ENCODE data around the gene MMP15.
"Not testable (repeated sequence)": the region's sequence is repeated elsewhere in the genome, so short reads cannot be mapped to it uniquely, and the experiment has no call there.

The MMP15 gene

GRCh38 chr16:58048494-58049231, 23.1 kb downstream of the MMP15 start:
- DNase-seq (ENCODE audit: low read depth in 1 of 2, low spot score in 1 of 2), result no peak

DNA sequence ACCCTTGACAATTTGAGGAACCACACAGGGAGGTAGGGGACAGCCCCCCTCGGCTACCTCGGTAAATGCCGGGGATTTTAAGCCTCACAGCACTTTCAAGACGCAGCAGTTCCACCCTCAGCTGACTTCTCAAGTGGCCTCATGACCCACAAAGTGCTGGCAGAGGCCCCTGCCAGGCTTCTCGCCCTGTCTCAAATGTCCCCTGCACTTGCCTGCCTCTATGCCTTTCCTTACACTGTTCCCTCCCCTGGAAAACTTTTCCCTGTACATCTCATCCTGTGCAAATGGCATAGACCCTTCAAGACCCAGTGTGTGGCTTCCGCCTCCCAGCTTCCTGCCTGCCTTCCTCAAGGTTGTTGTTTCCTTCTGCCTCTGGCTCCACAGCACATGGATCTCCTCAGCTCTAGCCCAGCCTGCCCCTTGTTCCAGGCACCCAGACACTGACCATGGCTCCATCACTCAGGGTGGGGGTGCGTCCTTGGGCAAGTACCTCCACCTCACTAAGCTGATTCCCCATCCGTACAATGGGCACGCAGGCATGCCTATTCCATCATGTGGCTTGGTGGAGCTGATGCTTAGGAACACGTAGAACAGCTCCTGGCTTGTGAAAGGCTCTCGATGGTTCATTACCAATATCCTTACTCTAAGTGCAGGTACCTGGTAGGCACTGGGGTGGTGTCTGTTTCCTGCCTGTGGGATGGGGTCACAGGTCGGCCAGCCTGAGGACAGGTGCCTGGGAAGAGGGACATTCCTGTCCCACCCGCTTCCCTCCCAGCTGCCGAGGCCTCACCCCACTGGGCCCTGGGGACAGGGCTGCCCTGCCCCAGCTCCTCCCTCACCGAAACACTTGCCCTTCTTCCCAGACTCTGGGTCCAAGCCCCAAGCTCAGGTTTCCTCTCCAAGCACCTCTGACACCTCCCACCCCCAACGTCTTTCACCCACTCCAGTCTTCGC, 24.0 kb downstream of the MMP15 start:
- DNase-seq (ENCODE audit: low read depth in 1 of 2, low spot score in 1 of 2), result no peak

DNA sequence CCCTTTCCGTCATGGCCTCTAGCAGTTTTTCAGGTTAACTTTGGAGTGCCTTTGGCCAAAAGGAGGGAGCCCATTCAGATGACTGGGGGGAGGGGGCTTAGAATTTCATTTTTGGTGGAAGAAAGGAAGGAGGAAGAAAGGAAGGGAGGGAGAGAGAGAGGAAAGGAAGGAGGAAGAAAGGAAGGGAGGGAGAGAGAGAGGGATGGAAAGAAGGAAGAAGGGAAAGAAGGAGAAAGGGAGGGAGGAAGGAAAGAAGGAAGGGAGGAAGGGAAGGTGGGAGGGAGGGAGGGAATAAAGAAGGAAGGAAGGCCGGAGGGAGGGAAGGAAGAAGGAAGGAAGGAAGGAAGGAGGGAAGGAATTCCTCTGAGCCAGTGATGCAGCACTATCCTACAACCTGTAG, 25.7 kb downstream of the MMP15 start:
- no peak for DNase-seq (ENCODE audit: low read depth in 1 of 2, low spot score in 1 of 2)

DNA sequence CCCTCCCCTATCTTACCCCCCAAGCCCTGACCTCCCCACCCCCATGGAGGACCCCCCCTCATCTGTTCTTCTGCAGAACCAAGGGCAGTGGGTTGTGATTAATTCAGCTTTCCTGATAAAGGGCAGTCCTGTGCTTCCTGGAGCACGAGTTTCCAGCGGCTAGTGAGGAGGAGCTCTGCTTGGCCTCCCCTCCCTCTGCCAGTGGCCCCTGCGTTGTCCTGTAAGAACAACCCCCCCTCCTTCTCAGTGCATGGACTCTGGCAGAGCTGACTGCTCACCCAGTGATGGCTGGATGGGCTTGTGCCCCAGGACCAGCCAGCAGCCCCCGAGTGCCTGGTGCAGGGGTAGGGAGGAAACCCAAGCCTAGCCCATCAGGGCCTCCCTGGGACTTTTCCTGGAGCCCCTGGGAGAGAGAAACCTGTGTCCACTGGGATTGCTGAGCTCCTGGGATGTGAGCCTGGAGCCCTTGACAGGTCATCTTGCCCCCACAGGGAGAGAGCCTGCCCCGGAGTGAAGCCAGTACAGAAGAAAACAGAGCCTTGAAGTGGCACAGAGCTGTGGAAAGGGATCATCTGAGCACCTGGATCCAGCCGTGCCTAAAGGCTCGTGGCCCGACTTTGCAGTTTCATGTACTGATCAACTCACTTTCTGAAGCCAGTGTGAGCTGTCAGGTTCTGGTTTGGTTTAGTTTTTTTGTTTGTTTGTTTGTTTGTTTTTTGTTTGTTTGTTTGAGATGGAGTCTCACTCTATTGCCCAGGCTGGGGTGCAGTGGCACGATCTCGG, 26.5 kb downstream of the MMP15 start:
- no peak for DNase-seq (ENCODE audit: low read depth in 1 of 2, low spot score in 1 of 2)

DNA sequence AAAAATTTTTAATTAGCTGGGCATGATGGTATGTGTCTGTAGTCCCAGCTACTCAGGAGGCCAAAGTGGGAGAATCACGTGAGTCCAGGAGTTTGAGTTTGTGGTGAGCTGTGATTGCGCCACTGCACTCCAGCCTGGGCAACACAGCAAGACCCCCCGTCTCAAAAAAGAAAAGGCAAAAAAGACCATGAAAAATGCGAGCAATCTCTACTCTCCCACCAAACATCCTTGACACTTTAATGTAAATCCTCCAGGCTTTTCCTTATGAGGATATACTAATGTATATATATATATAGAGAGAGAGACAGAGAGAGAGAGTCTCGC, 28.1 kb downstream of the MMP15 start:
- DNase-seq (ENCODE audit: low read depth in 1 of 2, low spot score in 1 of 2), result no peak

- DNase-seq (ENCODE audit: low read depth in 1 of 2, low spot score in 1 of 2), result no peak
Measured at GRCh38 chr16:58054289-58054688, 28.7 kb downstream of the MMP15 start.

DNA sequence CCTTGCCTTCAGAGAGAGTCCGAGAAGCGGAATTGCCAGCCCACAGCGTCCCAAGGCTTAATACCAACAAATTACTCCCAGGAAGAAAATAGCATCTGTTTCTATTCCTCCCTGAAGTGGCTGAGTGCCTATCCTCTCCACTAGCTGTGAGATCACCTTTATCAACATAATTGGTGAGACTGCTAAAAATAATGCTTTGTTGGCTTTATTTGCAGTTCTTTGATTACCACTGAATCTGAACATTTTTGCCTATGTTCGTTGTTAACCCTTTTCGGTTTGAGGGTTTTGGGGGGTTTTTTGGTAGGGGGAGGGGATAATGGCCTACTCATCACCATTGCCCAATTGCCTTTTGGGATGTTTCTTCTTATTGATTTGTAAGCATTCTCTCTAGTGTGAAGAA, 31.0 kb downstream of the MMP15 start:
- DNase-seq (ENCODE audit: low read depth in 1 of 2, low spot score in 1 of 2), result no peak

DNA sequence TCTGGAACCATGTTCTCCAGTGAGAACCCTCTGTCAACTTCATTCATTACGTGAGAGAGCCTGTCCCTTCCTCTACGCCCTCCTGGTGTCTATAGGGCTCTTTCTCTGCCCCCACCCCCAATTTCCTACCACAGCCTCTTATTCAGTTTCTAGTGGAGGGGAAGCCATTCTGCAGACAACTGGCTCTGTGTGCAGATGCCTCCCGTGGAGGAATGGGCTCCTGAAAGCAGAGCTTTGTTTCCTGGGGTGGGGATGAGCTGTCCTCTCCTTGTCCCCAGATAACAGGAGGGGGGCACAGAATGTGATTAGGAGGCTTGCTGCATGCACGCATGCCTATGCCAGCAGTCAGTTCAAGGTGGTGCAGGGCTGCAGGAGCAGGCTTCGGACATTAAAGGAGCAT, 31.6 kb downstream of the MMP15 start:
- DNase-seq (ENCODE audit: low read depth in 1 of 2, low spot score in 1 of 2), result no peak

GRCh38 chr16:58057784-58058183, 32.2 kb downstream of the MMP15 start:
- no peak for DNase-seq (ENCODE audit: low read depth in 1 of 2, low spot score in 1 of 2)

DNA sequence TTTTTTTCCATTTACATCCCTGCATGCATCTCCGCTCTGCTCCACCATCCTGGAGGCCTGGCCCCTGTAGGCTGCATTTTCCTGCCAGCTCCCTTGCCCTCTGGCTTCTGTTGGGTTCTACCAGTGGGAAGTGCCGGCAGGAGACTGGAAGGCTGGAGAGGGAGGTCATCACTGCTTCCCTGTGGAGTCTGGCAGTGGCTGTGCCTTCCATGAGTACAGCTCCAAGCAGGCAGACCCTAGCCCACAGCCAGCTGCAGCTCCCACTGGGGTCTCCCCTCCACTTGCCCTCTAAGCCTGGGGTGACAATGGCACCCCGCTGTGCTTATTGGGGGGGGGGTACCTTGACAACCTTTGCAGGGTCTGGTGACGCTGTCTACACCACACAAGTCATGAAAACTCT, 37.3 kb downstream of the MMP15 start:
- no peak for DNase-seq (ENCODE audit: low read depth in 1 of 2, low spot score in 1 of 2)

DNA sequence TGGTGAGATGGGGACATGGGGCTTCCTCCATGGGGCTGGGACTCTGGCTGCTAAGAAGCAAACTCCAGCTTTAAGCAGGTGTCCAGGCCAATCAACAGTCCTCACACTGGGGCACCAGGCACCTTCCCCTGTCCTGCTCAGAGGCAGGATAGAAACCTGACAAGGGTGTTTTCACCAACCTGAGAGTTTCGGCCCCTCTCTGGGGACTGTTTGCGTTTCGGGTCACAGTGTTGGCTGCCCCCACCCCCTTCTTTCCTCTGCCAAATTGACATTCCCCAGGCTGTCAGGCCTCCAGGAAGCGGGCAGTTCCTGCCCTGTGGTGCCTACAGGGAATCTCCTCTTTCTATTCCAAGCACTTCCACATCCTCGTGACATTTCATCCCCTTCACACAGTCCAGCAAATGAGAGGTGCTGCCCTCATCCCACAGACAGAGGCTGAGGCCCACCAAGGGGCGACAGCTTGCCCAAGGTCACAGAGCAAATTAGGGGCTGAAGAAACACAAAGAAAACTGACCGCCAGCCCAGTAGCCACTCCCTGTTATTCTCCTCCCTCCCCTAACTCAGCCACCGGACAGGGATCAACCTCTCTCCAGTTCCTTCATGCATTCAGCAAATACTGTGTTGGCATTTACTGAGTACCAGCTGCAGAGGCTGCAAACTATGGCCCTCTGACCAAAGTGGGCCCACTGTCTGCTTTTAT, 38.0 kb downstream of the MMP15 start:
- DNase-seq (ENCODE audit: low read depth in 1 of 2, low spot score in 1 of 2), result no peak

- DNase-seq (ENCODE audit: low read depth in 1 of 2, low spot score in 1 of 2), result no peak
Measured at GRCh38 chr16:58070585-58070984, 45.0 kb downstream of the MMP15 start.

GRCh38 chr16:58072134-58072533, 46.6 kb downstream of the MMP15 start:
- DNase-seq (ENCODE audit: low read depth in 1 of 2, low spot score in 1 of 2), result not testable (repeated sequence)

DNA sequence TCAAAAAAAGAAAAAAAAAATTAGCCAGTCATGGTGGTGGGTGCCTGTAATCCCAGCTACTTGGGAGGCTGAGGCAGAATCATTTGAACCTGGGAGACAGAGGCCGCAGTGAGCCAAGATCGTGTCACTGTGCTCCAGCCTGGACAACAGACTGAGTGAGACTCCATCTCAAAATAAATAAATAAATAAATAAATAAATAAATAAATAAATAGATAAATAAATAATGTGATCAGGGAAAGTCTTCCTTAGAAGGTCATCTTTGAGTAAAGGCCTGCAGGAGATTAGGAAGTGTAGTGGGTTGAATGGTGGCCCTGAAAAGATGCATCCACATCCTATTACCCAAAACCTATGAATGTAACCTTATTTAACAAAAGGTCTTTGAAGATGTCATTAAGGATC, 47.5 kb downstream of the MMP15 start:
- DNase-seq (ENCODE audit: low read depth in 1 of 2, low spot score in 1 of 2), result not testable (repeated sequence)

DNA sequence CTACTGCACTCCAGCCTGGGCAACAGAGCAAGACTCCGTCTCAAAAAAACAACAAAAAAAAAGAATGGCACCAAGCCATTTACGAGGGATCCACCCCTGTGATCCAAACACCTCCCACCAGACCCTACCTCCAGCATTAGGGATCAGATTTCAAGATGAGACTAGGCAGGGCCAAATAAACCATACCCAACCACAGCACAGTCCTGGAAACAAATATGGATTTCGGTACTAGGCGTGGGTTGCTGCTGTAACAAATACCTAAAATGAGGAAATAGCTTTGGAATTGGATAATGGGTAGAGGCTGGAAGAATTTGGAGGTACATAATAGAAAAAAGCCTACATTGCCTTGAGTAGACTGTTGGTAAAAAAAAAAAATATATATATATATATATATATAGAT, 49.1 kb downstream of the MMP15 start:
- DNase-seq (ENCODE audit: low read depth in 1 of 2, low spot score in 1 of 2), result no peak

DNA sequence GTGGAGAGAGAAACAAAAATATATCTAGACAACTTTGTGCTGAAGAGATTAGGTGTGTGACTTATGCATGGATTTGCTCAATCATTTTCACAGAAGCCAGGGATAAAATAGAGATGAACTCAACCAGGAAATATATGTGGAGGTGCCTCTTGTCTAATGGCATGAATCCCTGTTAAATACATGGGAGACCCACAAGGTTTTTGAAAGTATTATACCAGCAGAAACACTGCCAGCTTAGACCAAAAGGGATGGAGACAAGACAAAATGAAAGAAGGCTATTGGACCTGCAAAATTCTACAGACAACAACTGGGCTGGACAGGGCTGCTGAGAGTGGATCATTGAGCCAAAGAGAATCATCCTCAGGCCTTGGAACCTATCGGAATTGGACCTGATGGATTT, 51.0 kb downstream of the MMP15 start:
- DNase-seq (ENCODE audit: low read depth in 1 of 2, low spot score in 1 of 2), result no peak

- DNase-seq (ENCODE audit: low read depth in 1 of 2, low spot score in 1 of 2), result no peak
Measured at GRCh38 chr16:58077796-58078195, 52.2 kb downstream of the MMP15 start.

GRCh38 chr16:58080657-58081056, 55.1 kb downstream of the MMP15 start:
- DNase-seq (ENCODE audit: low read depth in 1 of 2, low spot score in 1 of 2), result not testable (repeated sequence)

DNA sequence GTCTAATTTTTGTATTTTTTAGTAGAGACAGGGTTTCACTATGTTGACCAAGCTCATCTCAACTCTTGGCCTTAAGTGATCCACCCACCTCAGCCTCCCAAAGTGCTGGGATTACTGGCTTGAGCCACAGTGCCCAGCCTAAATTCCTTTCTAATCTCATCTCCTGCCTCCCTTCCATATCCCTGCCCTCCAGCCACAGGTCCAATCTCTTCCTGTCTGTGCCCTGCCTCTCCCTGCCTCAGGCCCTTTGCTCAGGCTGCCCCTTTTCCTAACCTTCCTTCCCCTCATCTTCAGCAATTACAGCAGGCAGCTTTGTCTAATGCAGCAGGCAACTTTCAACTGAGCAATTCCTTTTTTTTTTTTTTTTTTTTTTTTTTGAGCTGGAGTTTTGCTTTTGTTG, 56.8 kb downstream of the MMP15 start:
- DNase-seq (ENCODE audit: low read depth in 1 of 2, low spot score in 1 of 2), result no peak

- no peak for DNase-seq (ENCODE audit: low read depth in 1 of 2, low spot score in 1 of 2)
Measured at GRCh38 chr16:58084635-58085034, 59.1 kb downstream of the MMP15 start.

DNA sequence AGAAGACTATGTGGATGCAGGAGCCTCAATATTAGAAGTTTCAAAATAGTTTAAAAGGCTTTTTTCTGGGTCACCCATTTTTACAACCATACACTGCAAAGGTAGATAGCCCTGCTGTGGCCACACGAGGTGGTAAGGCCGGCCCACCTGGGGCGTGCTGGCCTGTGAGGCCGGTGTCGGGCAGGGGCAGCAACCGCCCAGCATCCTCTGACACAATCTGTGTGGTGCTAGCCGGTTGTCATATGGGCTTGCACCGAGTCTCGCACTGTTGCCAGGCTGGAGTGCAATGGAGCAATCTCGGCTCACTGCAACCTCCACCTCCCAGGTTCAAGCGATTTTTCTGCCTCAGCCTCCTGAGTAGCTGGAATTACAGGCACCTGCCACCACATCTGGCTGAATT, 59.6 kb downstream of the MMP15 start:
- DNase-seq (ENCODE audit: low read depth in 1 of 2, low spot score in 1 of 2), result no peak
